Neutrophil (primary cell): ENCODE measurements around the gene MCM3AP.

Experiments used
- H3K27ac ChIP-seq: fragments of 200-600 bp; sonication (generic); 2 replicates; pipeline ENCODE4 v1.5.1; 2016; ENCODE audit warnings: mild to moderate bottlenecking, moderate library complexity
- H3K27me3 ChIP-seq: fragments of 200-600 bp; sonication (generic); 2 replicates; pipeline ENCODE4 v1.6.0; 2016; ENCODE audit warnings: mild to moderate bottlenecking
- H3K36me3 ChIP-seq: fragments of 200-600 bp; sonication (generic); 2 replicates; pipeline ENCODE4 v1.5.1; 2017
- H3K4me1 ChIP-seq, 2 experiments: fragments of 200-600 bp in 1 of 2; sonication (generic) in 1 of 2; 1 replicate in 1 of 2; 2 replicates in 1 of 2; pipeline versions ENCODE4 v1.5.1 to v1.6.1; 2013 to 2016; ENCODE audit warnings: low read depth in 1 of 2, low read length in 1 of 2, mild to moderate bottlenecking in 1 of 2, moderate library complexity in 1 of 2; ENCODE audit not compliant: control insufficient read depth in 1 of 2, insufficient read depth in 1 of 2
- H3K4me3 ChIP-seq, 2 experiments: fragments of 200-600 bp in 1 of 2; sonication (generic) in 1 of 2; 1 replicate in 1 of 2; 2 replicates in 1 of 2; pipeline ENCODE4 v1.5.1; 2013 to 2016; ENCODE audit warnings: low read depth in 1 of 2, low read length in 1 of 2, mild to moderate bottlenecking in 1 of 2, moderate library complexity in 1 of 2
- H3K9me3 ChIP-seq: fragments of 200-600 bp; sonication (generic); 2 replicates; pipeline ENCODE4 v1.5.1; 2016
- TF ChIP-seq, protein P1 (sequence below): fragments of 200-600 bp; sonication (generic); IDR thresholded peaks from 2 replicates; pipeline ENCODE4 v1.5.1; 2016; ENCODE audit warnings: antibody characterized with exemption

Gene MCM3AP

DNA sequence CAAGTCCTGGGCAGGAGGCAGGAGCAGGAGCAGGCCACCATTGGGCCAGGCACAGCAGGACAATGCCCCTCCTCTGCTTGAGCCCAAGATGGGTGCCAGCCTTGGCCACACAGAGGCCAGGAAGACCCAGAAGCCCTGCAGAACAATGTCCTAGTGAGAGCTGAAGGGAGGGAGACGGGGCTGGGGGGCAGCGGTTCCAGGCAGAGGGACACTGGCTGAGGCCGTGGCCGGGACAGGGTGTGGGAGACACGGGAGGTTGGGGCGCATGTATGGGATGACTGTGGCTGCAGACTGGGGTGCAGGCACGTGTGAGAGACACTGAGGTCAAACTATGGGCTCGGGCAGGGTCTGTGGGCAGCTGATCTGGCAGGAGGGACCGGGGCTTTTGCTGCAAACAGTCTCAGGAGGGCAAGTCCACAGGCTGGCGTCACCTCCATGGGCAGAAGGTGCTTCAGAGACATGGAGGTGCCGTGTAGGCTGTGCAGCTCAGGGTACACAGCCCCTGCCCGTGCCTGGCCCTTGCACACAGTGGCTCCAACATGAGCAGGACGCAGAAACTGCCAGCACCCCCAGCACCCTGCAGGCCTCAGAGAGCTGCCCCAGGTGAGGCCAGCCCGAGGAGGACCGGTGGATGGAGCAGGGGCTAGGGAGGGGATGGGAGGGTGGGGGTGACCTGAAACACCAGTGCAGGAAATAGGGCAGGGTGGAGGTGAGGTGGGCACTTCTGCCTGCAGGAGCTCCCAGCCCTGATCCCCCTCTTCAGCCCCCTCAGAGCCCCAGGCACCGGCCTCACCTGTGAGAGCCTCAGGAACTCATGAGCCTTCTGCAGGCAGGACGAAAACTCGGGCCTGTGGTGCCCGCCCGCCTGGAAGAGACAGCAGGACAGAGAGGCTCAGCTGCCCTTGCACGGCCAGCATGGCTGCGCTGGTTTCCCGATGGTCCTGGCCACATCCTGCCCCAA is 76.4 kb downstream of the MCM3AP start:
- Histone ChIP-seq H3K36me3 (peaks cover 19% of the 10 kb centered on the region), H3K4me1 (no peaks in the 10 kb centered on the region), H3K27ac (no peak overlapping the region), H3K4me3 (no peak overlapping the region), H3K27me3 (no peaks in the 10 kb centered on the region), H3K9me3 (no peaks in the 10 kb centered on the region)
- TF ChIP-seq, protein P1, sequence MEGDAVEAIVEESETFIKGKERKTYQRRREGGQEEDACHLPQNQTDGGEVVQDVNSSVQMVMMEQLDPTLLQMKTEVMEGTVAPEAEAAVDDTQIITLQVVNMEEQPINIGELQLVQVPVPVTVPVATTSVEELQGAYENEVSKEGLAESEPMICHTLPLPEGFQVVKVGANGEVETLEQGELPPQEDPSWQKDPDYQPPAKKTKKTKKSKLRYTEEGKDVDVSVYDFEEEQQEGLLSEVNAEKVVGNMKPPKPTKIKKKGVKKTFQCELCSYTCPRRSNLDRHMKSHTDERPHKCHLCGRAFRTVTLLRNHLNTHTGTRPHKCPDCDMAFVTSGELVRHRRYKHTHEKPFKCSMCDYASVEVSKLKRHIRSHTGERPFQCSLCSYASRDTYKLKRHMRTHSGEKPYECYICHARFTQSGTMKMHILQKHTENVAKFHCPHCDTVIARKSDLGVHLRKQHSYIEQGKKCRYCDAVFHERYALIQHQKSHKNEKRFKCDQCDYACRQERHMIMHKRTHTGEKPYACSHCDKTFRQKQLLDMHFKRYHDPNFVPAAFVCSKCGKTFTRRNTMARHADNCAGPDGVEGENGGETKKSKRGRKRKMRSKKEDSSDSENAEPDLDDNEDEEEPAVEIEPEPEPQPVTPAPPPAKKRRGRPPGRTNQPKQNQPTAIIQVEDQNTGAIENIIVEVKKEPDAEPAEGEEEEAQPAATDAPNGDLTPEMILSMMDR, result no peak

DNA sequence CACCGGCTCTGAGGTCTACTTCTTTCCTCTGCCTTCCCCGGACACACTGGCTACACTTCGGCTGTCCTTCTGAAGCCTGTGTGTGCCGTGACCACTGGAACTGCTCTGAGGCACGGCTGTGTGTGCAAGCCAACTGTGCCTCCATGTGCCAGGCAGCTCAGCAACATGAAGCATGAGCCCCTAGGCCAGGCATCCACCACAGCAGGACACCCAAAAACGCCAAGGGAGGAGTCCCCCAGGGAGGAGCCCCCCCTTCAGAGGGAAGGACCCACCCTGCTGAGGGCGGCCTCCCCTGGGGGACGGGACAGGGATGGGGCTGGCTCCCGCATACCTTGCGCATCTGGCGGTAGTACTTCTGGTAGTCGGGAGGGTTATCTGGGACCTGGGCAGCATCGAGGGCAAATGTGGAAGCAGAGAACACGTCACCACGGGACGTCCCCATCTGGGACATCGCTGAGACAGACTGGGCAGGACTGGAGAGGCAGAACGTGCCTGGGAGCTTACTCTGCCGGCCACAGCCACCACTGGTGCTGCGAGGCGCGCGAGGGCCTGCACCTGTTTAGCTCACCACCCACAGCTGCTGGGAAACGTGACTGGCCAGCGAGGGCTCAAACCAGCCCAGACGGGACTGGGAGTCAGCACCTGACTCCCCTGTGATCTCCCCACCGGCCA is 77.4 kb downstream of the MCM3AP start:
- peaks cover 19% of the 10 kb centered on the region for H3K36me3 ChIP-seq
- H3K4me1 ChIP-seq, result no peaks in the 10 kb centered on the region
- H3K9me3 ChIP-seq, result no peaks in the 10 kb centered on the region
- no peak overlapping the region for H3K27ac ChIP-seq
- H3K27me3 ChIP-seq, result no peaks in the 10 kb centered on the region
- no peak overlapping the region for H3K4me3 ChIP-seq
- TF ChIP-seq, protein P1, result no peak

DNA sequence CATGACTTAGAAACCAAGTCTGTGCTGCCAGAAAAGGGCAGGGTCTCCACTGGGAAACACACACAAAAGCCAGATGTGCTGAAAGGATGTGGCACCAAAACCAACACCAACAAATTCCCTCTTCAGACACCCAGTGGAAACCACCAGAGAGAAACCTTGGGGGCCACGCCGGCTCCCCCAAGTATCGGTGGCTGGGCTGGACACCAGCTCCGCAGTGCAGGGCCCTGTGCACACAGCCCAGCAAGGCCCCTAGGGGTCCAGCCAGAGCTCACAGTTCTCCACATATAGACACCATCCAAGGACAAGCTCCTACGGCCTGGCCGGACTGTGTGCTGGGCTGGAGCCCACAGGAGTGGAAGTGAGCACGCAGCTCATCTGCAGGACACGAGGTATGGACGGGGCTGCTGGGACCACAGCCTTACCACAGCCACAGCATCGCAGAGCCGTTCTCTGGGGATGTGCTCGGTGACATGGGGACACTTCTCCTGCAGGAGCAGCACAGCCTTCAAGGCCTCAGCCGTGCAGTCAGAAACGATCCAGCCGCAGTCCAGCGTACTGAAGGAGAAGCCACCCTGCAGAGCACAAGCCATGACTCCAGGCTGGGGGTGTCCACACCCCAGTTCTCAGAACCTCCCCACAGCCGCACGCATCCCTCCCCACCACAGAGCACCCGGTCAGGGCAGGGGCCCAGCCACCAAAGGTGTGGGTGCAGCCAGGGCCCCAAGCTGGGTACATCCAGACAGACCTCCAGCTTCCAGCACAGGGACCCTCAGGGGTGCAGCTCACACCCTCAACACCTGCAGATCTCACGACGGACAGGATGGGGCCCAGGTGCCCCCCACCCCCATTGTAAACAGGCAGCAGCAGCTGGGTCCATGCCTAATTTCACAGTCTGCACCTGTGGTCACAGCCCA is 78.1 kb downstream of the MCM3AP start:
- TF ChIP-seq, protein P1, result no peak
- peaks cover 19% of the 10 kb centered on the region for H3K36me3 ChIP-seq
- no peak overlapping the region for H3K27ac ChIP-seq

DNA sequence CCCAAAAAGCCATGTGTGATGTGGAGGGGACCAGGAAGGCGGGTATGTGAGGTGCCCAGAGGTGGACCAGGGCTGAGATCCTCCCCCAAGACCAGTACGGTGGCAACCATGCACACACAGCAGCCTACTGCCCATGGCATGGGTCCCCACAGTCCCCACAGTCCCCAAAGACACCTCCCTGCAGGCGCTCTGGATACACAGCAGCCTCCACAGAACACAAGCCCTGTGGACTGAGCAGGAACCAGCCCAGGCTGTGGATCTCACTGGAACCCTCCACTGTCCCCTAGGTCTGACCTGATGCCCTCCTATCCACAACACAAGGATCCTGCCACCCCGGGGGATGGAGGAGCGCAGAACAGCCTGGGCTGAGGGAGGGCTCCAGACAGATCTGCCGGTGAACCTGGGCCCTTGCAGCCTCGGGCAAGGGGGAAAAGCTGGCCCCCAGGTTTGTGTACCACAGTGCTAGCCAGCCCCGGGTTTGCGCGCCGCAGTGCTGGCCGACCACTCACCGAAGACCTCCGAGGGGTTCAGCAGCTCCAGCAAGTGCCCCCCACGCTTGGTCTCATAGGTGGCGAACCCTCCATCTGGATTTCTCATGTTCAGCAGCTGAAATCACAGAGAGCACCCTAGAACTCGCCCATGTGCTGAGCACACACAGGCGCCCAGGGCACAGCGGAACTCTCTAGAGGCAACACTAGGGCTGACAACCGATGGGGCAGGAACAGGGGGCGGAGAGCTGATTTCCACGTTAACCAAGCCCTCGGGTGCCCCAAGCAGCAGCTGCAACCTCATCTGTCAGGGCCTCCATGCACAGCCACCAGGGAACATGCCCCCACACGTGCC is 79.0 kb downstream of the MCM3AP start:
- H3K27ac ChIP-seq, result no peak overlapping the region
- no peaks in the 10 kb centered on the region for H3K9me3 ChIP-seq
- H3K4me3 ChIP-seq, result no peak overlapping the region
- H3K4me1 ChIP-seq, result no peaks in the 10 kb centered on the region
- no peaks in the 10 kb centered on the region for H3K27me3 ChIP-seq
- H3K36me3 ChIP-seq, result peaks cover 19% of the 10 kb centered on the region
- TF ChIP-seq, protein P1, result no peak

More for the DNA sequence above, 78.1 kb downstream of the MCM3AP start:
- Histone ChIP-seq H3K27me3 (no peaks in the 10 kb centered on the region), H3K4me3 (no peak overlapping the region), H3K4me1 (no peaks in the 10 kb centered on the region), H3K9me3 (no peaks in the 10 kb centered on the region)
